C4-2B (cell line): ENCODE results near the gene TENM4.

Experiments used
- ZFX ChIP-seq: fragments of 450-650 bp; IDR thresholded peaks from 2 replicates; pipeline ENCODE4 v1.6.1; 2017
- TF ChIP-seq, protein P1 (sequence below): fragments of 450-650 bp; conservative IDR thresholded peaks from 2 replicates; pipeline ENCODE4 v1.5.1; 2017; ENCODE audit warnings: mild to moderate bottlenecking

DNA sequence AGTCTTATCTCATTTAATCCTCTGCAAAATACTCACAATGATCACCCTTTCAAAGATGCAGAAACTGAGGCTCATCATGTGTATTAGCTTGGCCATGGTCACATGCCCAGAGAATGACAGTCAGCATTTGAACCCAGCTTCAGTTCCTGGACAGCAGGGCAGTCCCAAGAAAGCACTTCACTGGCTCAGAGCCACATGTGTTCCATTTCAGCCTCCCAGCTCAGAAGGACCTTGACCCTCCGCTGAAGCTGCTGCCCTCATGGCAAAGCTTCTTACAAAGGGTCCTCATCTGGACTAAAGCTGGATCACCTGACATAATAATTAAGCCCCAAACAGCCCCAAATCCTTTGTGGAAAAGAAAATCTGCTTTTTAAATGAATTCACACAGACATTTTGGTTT, 37.0 kb downstream of the TENM4 start:
- TF ChIP-seq, protein P1, sequence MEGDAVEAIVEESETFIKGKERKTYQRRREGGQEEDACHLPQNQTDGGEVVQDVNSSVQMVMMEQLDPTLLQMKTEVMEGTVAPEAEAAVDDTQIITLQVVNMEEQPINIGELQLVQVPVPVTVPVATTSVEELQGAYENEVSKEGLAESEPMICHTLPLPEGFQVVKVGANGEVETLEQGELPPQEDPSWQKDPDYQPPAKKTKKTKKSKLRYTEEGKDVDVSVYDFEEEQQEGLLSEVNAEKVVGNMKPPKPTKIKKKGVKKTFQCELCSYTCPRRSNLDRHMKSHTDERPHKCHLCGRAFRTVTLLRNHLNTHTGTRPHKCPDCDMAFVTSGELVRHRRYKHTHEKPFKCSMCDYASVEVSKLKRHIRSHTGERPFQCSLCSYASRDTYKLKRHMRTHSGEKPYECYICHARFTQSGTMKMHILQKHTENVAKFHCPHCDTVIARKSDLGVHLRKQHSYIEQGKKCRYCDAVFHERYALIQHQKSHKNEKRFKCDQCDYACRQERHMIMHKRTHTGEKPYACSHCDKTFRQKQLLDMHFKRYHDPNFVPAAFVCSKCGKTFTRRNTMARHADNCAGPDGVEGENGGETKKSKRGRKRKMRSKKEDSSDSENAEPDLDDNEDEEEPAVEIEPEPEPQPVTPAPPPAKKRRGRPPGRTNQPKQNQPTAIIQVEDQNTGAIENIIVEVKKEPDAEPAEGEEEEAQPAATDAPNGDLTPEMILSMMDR, result no peak
- no peak for TF ChIP-seq ZFX
